GM18868 (cell line): ENCODE results near the gene ARID4B.

ENCODE experiments used
- ATAC-seq: cut with Tn5 transposase; IDR thresholded peaks from one replicate; pipeline ENCODE4 v1.9.1; 2021; ENCODE audit warnings: mild to moderate bottlenecking, moderate library complexity; ENCODE audit not compliant: unreplicated experiment

ARID4B gene

GRCh38 chr1:235131961-235132360 lies 196.0 kb downstream of the ARID4B start:
- ATAC-seq = no peak

- ATAC-seq = no peak
Observed at GRCh38 chr1:235130766-235131270, 197.2 kb downstream of the ARID4B start.

- ATAC-seq = no peak
Observed at GRCh38 chr1:235129774-235130570, 198.0 kb downstream of the ARID4B start.

- peak; percentile 94 for ATAC-seq
Observed at GRCh38 chr1:235128456-235129328, 199.3 kb downstream of the ARID4B start, which contains the start of gene TOMM20. Gene TOMM20 (minus strand): TSS chr1:235128837. CDS start chr1:235128715, 122 bp downstream.

GRCh38 chr1:235127732-235128455 lies 200.1 kb downstream of the ARID4B start:
- ATAC-seq = no peak

- ATAC-seq = no peak
Observed at GRCh38 chr1:235127203-235127602, 200.8 kb downstream of the ARID4B start.

GRCh38 chr1:235124665-235125064 lies 203.3 kb downstream of the ARID4B start:
- ATAC-seq = no peak

GRCh38 chr1:235124111-235124510 lies 203.9 kb downstream of the ARID4B start:
- ATAC-seq = no peak

- no peak for ATAC-seq
Observed at GRCh38 chr1:235122348-235122747, 205.6 kb downstream of the ARID4B start.
